Measurements from ENCODE around the gene PIGL.

- TF ChIP-seq EZH2 (IDR thresholded peaks at IDR 0.05; ENCODE audit: borderline replicate concordance, low read length) (no peak), CTCF (IDR thresholded peaks at IDR 0.05; ENCODE audit: low read length) (no peak)
Observed at GRCh38 chr17:16258901-16259300, 41.9 kb downstream of the PIGL start.
